HepG2 (cell line): Measurements from ENCODE around the gene PRKAR1A. TPM values are rescaled to one million over a fixed set of nuclear protein-coding genes. Genes with fewer than 3 reads are reported as not detected.

Source experiments
- BATF2 ChIP-seq: sonication (generic); formaldehyde crosslinking; IDR thresholded peaks from 2 replicates; pipeline ENCODE4 v1.8.0; 2022; ENCODE audit warnings: mild to moderate bottlenecking, missing genetic modification reagents, moderate library complexity
- ERF ChIP-seq: IDR thresholded peaks from 2 replicates; pipeline ENCODE4 v1.6.1; 2018; ENCODE audit warnings: missing biosample characterization, missing genetic modification reagents
- GMEB1 ChIP-seq: sonication (generic); formaldehyde crosslinking; IDR thresholded peaks from 2 replicates; pipeline ENCODE4 v1.5.1; 2020; ENCODE audit warnings: missing genetic modification reagents, mild to moderate bottlenecking, borderline replicate concordance
- GPN1 ChIP-seq: sonication (generic); formaldehyde crosslinking; IDR thresholded peaks from 2 replicates; pipeline ENCODE4 v1.5.1; 2020; ENCODE audit warnings: missing genetic modification reagents, borderline replicate concordance
- KAT2B ChIP-seq: fragments of 150-350 bp; IDR thresholded peaks from 2 replicates; pipeline ENCODE4 v1.6.1; 2014; ENCODE audit warnings: low read depth, low read length, borderline replicate concordance
- KIAA2018 ChIP-seq: sonication (generic); formaldehyde crosslinking; IDR thresholded peaks from 2 replicates; pipeline ENCODE4 v1.5.0; 2020; ENCODE audit warnings: mild to moderate bottlenecking, missing genetic modification reagents, borderline replicate concordance
- MBD4 ChIP-seq: IDR thresholded peaks from 2 replicates; pipeline ENCODE4 v1.6.1; 2012; ENCODE audit warnings: low read length, inconsistent platforms, borderline replicate concordance
- MED13 ChIP-seq: sonication (generic); formaldehyde crosslinking; IDR thresholded peaks from 2 replicates; pipeline ENCODE4 v1.5.0; 2020; ENCODE audit warnings: missing genetic modification reagents
- PBX3 ChIP-seq: sonication (generic); formaldehyde crosslinking; IDR thresholded peaks from 2 replicates; pipeline ENCODE4 v1.8.1; 2023; ENCODE audit warnings: missing genetic modification reagents, inconsistent platforms, borderline replicate concordance
- PHF5A ChIP-seq: IDR thresholded peaks from one replicate; pipeline ENCODE4 v1.6.1; 2018; ENCODE audit warnings: low read depth, missing genetic modification reagents; ENCODE audit not compliant: unreplicated experiment
- RORA ChIP-seq: sonication (generic); formaldehyde crosslinking; IDR thresholded peaks from 2 replicates; pipeline ENCODE4 v1.5.0; 2020; ENCODE audit warnings: mild to moderate bottlenecking, missing genetic modification reagents, moderate library complexity
- TP53 ChIP-seq: sonication (generic); formaldehyde crosslinking; conservative IDR thresholded peaks from 2 replicates; pipeline ENCODE4 v1.4.0; 2020; ENCODE audit warnings: missing genetic modification reagents
- ZBTB1 ChIP-seq: sonication (generic); formaldehyde crosslinking; IDR thresholded peaks from 2 replicates; pipeline ENCODE4 v1.4.0; 2020; ENCODE audit warnings: missing genetic modification reagents, borderline replicate concordance
- ZKSCAN5 ChIP-seq: sonication (generic); formaldehyde crosslinking; IDR thresholded peaks from 2 replicates; pipeline ENCODE4 v1.5.1; 2020; ENCODE audit warnings: mild to moderate bottlenecking, missing genetic modification reagents
- ZNF333 ChIP-seq: sonication (generic); formaldehyde crosslinking; IDR thresholded peaks from 2 replicates; pipeline ENCODE4 v1.4.0; 2020; ENCODE audit warnings: mild to moderate bottlenecking, missing genetic modification reagents, borderline replicate concordance
- polyA plus RNA-seq, 8 experiments: library from polyadenylated mRNA; depleted of rRNA in 3 of 8; stranded (reverse) in 7 of 8; unstranded in 1 of 8; fragments of >200 nt; fragmentation: Illumina TruSeq in 4 of 8; extraction: Trizol in 4 of 8; gene quantifications; 2 replicates each; pipeline versions ENCODE4 v1.2.1 to v1.2.3, GENCODE V29; 2011 to 2016; ENCODE audit warnings: low read depth in 4 of 8, missing spikeins in 1 of 8, mixed read lengths in 1 of 8; ENCODE audit not compliant: insufficient read depth in 1 of 8
- total RNA-seq, 5 experiments: library from RNA; depleted of rRNA; stranded (reverse); fragments of >200 nt; fragmentation: Illumina TruSeq; extraction: Trizol; gene quantifications; 2 replicates each; pipeline ENCODE4 v1.2.3, GENCODE V29; 2016; ENCODE audit warnings: low read depth in 1 of 5

The PRKAR1A gene
- total and polyA plus RNA-seq, 2 of the 13 experiments (the other 11 are each of a cell fraction or from before 2014, with no cell fraction given), result 265 to 266 TPM

- TF ChIP-seq KIAA2018 (CRISPR knock-in tag) (no peak), TP53 (CRISPR knock-in tag) (no peak), MED13 (no peak; the same call in 1 of the 2 replicates), BATF2 (no peak; the same call in 1 of the 2 replicates), ZNF333 (peak; percentile 98), PBX3 (no peak), GPN1 (CRISPR knock-in tag) (no peak), ERF (CRISPR knock-in tag) (no peak), RORA (no peak), ZBTB1 (CRISPR knock-in tag) (no peak), PHF5A (CRISPR knock-in tag) (no peak), GMEB1 (0 out of 2 replicates have a peak, but pooled peaks have one; percentile 30), ZKSCAN5 (CRISPR knock-in tag) (no peak), MBD4 (no peak), KAT2B (no peak)
Observed at GRCh38 chr17:68600067-68600930, 88.1 kb downstream of the PRKAR1A start (continued).
